ENCODE data around the gene HSD3B7. TPM values are rescaled to one million over a fixed set of nuclear protein-coding genes. Genes with fewer than 3 reads are reported as not detected.
A peak's percentile ranks its signal among the peaks of the same experiment; 100 is the strongest.

The HSD3B7 gene
- total RNA-seq, 1 experiment from 2014 or later, result 5.4 TPM

DNA sequence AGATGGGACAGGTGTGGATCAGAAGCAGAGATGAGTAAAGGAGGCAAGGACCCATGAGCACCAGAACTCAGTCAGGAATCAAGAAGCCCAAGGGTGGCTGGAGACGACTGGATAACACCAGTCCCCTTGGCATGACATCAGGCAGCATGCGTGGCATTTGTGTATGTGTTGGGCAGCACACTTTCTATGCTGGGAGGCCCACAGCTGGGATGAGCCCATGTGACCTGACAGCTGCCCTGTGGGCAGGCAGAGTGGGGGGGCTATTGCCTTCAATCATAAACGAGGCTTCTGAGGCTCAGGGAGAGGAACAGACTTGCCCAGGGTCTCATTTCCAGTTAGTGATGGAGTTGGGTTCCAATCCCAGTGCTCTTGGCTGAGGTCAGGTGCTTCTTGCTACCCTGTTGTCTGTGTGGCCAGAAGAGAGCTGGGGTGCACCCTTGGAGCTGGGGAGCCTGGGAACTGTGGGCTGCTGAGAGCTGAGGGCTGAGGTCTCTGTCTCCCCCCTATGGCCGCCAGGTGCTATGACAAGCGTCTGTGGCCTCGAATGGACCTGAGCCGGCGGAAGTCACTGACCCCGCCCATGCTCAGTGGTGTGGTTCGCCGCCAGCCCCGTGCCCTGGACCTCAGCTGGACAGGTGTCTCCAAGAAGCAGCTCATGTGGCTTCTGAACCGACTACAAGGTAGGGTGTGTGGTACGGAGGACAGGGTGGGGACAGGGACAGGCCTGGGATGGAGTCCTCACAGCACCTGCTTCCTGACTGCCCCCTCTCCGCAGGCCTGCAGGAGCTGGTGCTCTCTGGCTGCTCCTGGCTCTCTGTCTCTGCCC is 43.2 kb upstream of the HSD3B7 start:
- CTCF ChIA-PET, result interaction anchor here (0.5 to 1.5 kb wide), 6 partner anchors 12 to 485 kb away, joined by 3 to 15 read pairs (median 3); no protein-coding TSS in a partner anchor
- peaks cover 8% of the 10 kb centered on the region; the same call in 1 of the 2 replicates for H3K4me1 ChIP-seq (ENCODE audit: control insufficient read depth, insufficient read depth, low read length)
- H3K4me3 ChIP-seq (ENCODE audit: low read depth in 2 of 2, low read length in 2 of 2), result no peak overlapping the region
- ATAC-seq (peak; percentile 95), DNase-seq (ENCODE audit: low read depth, low spot score) (no peak)
- intact Hi-C loops (cut with micrococcal nuclease; ENCODE audit: unreplicated experiment), result no loop called here
- H3K27me3 ChIP-seq (ENCODE audit: control insufficient read depth, insufficient read depth, low read length), result no peaks in the 10 kb centered on the region
- no peaks in the 10 kb centered on the region for H3K36me3 ChIP-seq (ENCODE audit: control insufficient read depth, insufficient read depth, low read length)
- peak overlapping the region; percentile 44; the same call in 1 of the 2 replicates for H3K27ac ChIP-seq (ENCODE audit: low read length)
- H3K9me3 ChIP-seq (ENCODE audit: control insufficient read depth, insufficient read depth, low read depth, low read length), result no peaks in the 10 kb centered on the region
- POLR2A ChIA-PET, result interaction anchor here (0.8 kb wide), 1 partner anchor 164 kb away, joined by 3 read pairs; no protein-coding TSS in a partner anchor
- TF ChIP-seq SIN3A (IDR thresholded peaks at IDR 0.05; ENCODE audit: borderline replicate concordance, insufficient read depth, low read depth, low read length), result no peak
- TF ChIP-seq, protein P1, sequence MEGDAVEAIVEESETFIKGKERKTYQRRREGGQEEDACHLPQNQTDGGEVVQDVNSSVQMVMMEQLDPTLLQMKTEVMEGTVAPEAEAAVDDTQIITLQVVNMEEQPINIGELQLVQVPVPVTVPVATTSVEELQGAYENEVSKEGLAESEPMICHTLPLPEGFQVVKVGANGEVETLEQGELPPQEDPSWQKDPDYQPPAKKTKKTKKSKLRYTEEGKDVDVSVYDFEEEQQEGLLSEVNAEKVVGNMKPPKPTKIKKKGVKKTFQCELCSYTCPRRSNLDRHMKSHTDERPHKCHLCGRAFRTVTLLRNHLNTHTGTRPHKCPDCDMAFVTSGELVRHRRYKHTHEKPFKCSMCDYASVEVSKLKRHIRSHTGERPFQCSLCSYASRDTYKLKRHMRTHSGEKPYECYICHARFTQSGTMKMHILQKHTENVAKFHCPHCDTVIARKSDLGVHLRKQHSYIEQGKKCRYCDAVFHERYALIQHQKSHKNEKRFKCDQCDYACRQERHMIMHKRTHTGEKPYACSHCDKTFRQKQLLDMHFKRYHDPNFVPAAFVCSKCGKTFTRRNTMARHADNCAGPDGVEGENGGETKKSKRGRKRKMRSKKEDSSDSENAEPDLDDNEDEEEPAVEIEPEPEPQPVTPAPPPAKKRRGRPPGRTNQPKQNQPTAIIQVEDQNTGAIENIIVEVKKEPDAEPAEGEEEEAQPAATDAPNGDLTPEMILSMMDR (IDR thresholded peaks at IDR 0.05), result peak; percentile 97
- TF ChIP-seq, protein P2, sequence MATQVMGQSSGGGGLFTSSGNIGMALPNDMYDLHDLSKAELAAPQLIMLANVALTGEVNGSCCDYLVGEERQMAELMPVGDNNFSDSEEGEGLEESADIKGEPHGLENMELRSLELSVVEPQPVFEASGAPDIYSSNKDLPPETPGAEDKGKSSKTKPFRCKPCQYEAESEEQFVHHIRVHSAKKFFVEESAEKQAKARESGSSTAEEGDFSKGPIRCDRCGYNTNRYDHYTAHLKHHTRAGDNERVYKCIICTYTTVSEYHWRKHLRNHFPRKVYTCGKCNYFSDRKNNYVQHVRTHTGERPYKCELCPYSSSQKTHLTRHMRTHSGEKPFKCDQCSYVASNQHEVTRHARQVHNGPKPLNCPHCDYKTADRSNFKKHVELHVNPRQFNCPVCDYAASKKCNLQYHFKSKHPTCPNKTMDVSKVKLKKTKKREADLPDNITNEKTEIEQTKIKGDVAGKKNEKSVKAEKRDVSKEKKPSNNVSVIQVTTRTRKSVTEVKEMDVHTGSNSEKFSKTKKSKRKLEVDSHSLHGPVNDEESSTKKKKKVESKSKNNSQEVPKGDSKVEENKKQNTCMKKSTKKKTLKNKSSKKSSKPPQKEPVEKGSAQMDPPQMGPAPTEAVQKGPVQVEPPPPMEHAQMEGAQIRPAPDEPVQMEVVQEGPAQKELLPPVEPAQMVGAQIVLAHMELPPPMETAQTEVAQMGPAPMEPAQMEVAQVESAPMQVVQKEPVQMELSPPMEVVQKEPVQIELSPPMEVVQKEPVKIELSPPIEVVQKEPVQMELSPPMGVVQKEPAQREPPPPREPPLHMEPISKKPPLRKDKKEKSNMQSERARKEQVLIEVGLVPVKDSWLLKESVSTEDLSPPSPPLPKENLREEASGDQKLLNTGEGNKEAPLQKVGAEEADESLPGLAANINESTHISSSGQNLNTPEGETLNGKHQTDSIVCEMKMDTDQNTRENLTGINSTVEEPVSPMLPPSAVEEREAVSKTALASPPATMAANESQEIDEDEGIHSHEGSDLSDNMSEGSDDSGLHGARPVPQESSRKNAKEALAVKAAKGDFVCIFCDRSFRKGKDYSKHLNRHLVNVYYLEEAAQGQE (IDR thresholded peaks at IDR 0.05; ENCODE audit: insufficient read depth in 1 of 2, low read depth in 2 of 2, low read length in 1 of 2), result no peak
- TF ChIP-seq TCF7L2 (IDR thresholded peaks at IDR 0.05; ENCODE audit: low read depth, low read length), result no peak
- no peak for TF ChIP-seq POLR2AphosphoS5 (IDR thresholded peaks at IDR 0.05; ENCODE audit: low read depth, low read length)
- BruUV-seq (replicated peaks), result no TSS peak
- in situ Hi-C loops (cut with HindIII; ENCODE audit: low pct_unique_long_range_greater_than_20kb, low sequenced_read_pairs), result no loop called here

DNA sequence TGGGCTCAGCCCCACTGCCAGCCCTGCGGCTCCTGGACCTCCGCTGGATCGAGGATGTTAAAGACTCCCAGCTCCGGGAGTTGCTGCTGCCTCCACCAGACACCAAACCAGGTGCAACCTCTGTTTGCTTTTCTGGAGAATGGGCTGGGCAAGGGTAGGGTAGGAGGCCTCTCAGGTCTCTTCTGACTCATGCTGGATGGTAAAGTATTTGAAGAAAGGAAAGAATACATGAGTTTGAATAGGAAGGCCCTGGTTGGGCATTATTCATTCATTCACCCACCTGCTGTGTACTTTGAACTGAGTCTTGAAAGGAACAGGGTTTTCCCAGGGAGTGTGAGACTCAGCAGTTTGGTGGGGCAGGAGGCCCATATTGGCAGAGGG is 42.6 kb upstream of the HSD3B7 start:
- no peaks in the 10 kb centered on the region for H3K9me3 ChIP-seq (ENCODE audit: control insufficient read depth, insufficient read depth, low read depth, low read length)
- H3K4me3 ChIP-seq (ENCODE audit: low read depth in 2 of 2, low read length in 2 of 2), result no peak overlapping the region
- peak overlapping the region; percentile 44; the same call in 1 of the 2 replicates for H3K27ac ChIP-seq (ENCODE audit: low read length)
- peaks cover 10% of the 10 kb centered on the region; the same call in 1 of the 2 replicates for H3K4me1 ChIP-seq (ENCODE audit: control insufficient read depth, insufficient read depth, low read length)
- in situ Hi-C loops (cut with HindIII; ENCODE audit: low pct_unique_long_range_greater_than_20kb, low sequenced_read_pairs), result no loop called here
- TF ChIP-seq, protein P2 (IDR thresholded peaks at IDR 0.05; ENCODE audit: insufficient read depth in 1 of 2, low read depth in 2 of 2, low read length in 1 of 2), result no peak
- no peak for ATAC-seq
- no peaks in the 10 kb centered on the region for H3K36me3 ChIP-seq (ENCODE audit: control insufficient read depth, insufficient read depth, low read length)
- ChIA-PET CTCF (interaction anchor here (0.5 to 1.5 kb wide), 4 partner anchors 11 to 485 kb away, joined by 3 to 15 read pairs (median 5); no protein-coding TSS in a partner anchor), POLR2A (no interaction called here)
- intact Hi-C loops (cut with micrococcal nuclease; ENCODE audit: unreplicated experiment), result no loop called here
- no TSS peak for BruUV-seq (replicated peaks)
- H3K27me3 ChIP-seq (ENCODE audit: control insufficient read depth, insufficient read depth, low read length), result no peaks in the 10 kb centered on the region
- DNase-seq (ENCODE audit: low read depth, low spot score), result no peak
